Inferior parietal cortex (tissue), 1 donor: ENCODE measurements around the gene ENAH.
"Not testable (repeated sequence)": the region's sequence is repeated elsewhere in the genome, so short reads cannot be mapped to it uniquely, and the experiment has no call there.

Experiments
- DNase-seq: peaks from one replicate; pipeline ENCODE4 v3.0.0-alpha.2; 2016; ENCODE audit errors: extremely low spot score

Gene ENAH

GRCh38 chr1:225650179-225650578 is 2.7 kb downstream of the ENAH start:
- no peak for DNase-seq

DNA sequence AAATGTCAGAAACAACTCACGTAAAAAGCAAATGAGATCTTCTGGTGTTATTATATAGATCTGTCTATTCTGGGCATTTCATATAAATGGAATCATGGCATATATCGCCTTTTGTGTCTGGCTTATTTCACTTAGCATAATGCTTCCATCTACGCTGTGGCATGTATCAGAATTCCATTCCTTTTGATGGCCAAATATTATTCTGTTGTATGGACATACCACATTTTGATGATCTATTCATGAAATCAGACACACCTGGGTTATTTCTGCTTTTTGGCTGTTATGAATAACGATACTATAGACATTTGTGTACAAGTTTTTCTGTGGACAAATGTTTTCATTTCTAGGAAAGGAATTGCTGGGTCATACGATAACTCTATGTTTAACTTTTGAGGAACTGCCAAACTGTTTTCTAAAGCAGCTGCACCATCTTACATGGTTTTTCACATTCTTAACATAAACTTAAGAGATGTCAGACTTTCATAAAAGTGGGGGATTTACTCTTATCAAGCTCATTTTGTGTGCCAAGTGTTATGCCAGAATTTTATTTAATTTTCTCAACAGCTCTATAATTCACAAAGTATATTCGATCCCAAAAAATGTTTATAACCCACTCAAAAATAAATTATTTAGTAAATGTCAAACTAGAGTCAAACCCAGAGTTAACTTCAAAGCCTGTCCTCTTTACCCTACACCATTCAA is 7.6 kb downstream of the ENAH start:
- DNase-seq = no peak

- no peak for DNase-seq
These were observed 8.3 kb downstream of the ENAH start for GRCh38 chr1:225644666-225645065.

- no peak for DNase-seq
These were observed 10.7 kb downstream of the ENAH start for GRCh38 chr1:225642177-225642576.

DNA sequence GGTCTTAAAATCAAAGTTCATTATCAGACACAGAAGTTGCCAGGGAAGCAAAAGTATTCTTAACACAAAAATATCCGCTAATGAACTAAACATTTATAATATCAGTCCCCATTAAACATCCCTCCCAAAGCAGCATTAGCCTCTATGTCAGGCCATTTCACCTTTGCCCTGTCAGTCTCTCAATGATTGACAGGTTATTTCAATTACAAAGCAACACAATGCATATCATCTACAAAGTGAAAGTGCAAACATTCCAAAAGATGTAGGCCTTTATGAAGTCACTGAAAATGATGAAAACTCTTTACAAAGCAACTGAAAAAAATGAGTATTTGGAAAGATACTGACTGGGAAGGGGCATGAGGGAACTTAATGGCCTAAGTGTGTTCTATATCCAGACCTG is 14.1 kb downstream of the ENAH start:
- DNase-seq = no peak

- DNase-seq = no peak
These were observed 15.2 kb downstream of the ENAH start for GRCh38 chr1:225637651-225638199.

DNA sequence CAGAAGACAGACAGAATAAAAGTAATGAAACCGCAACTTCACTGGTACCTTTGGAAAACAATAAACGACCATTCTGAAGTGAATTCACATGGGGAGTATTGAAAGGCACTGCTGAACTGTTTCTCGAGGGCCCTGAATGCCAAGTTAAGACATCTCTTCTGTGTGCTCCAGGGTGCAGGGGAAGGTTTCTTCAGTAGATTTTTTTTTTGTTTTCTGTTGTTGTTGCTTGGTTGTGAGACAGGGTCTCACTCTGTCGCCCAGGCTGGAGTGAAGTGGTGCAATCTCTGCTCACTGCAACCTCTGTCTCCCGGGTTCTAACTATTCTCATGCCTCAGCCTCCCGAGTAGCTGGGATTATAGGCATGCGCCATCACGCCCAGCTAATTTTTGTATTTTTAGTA is 15.9 kb downstream of the ENAH start:
- DNase-seq = not testable (repeated sequence)

DNA sequence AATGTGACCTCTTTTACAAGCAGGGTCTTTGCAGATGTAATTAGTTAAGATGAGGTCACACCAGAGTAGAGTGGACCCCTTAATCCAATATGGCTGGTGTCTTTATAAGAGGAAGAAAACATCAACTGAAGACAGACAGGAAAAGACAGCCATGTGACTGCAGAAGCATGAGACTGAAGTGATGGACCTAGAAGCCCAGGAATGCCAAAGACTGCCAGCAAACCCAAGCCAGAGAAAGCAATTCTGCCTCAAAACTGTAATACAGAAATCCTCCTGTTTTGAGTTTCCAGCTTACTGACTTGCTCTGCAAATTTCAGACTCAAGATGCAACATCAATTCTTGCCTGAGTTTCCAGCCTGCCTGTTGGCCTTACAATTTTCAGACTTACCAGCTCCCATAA is 17.3 kb downstream of the ENAH start:
- no peak for DNase-seq

DNA sequence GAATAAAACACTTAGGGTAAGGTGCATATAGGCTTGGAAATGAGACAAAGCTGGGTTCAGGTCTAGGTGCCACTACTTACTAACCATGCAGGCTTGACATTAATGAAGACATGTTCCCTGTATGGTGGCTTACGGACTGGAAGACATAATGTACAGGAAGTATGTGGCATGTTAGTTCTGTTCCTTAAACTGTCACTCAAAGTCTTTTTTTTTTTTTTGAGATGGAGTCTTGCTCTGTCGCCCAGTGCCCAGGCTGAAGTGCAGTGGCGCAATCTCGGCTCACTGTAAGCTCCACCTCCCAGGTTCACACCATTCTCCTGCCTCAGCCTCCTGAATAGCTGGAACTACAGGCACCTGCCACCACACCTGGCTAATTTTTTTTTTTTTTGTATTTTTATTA is 20.1 kb downstream of the ENAH start:
- DNase-seq = not testable (repeated sequence)

- no peak for DNase-seq
These were observed 21.8 kb downstream of the ENAH start for GRCh38 chr1:225631021-225631663.

DNA sequence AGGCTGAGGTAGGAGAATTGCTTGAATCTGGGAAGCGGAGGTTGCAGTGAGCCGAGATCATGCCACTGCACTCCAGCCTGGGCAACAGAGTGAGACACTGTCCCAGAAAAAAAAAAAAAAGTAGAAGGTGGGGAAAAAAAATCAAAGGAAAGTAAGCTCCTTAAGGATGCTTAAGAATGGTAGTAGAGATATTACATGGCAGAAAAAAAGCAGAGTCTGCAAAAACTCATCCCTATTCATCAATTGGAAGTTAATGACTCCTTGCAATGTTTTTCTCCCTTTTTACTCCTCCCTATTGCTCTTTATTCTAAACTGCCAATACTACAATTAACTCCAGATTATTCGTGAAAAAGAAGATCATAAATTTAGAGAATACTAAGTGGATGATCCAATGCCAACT is 23.4 kb downstream of the ENAH start:
- no peak for DNase-seq

DNA sequence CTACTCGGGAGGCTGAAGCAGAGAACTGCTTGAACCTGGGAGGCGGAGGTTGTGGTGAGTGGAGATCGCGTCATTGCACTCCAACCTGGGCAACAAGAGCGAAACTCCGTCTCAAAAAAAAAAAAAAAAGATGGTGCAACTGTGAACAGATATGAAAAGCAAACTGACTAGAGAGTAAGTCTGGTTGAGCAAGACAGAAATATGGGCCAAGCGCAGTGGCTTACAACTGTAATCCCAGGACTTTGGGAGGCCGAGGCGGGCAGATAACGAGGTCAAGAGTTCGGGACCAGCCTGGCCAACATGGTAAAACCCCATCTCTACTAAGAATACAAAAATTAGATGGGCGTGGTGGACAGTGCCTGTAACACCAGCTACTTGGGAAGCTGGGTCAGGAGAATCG is 24.1 kb downstream of the ENAH start:
- not testable (repeated sequence) for DNase-seq

- no peak for DNase-seq
These were observed 25.5 kb downstream of the ENAH start for GRCh38 chr1:225627304-225627947.

DNA sequence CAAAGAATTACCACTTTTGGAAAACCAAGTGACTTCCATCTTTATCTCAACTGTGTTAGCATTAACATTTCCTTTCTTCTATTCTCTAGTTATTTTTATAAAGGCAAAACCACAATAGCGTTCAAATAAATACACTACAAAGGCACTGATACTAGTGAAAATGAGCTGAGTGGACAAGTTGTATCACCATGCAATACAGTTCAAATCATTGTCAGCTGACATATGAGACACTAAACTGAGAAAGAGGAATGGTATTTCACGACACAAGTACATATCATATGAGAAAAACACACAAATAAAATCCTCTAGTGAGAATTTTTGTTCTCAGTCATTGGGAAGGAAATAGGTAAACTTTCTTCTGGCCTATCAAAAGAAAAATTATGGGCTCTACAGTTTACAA is 26.2 kb downstream of the ENAH start:
- no peak for DNase-seq

GRCh38 chr1:225617956-225618355 is 35.0 kb downstream of the ENAH start:
- no peak for DNase-seq

DNA sequence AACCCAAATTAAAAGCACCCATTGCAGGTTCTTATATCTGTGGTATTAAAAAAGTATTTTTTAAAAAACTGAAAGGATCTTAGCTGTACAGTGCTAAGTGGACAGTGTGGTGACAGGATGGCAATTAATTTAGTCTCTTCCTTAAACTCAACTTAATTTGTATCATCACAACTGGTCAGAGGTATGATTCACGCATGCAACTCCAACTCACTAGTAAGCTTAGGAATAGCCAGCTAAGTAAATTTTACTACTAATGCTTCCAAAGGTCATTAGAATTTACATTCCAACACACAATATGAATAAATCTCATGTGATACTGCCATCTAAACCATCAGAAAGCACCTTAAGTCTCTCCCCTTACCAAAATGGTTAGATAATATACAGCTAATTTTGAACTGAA is 35.4 kb downstream of the ENAH start:
- no peak for DNase-seq

- not testable (repeated sequence) for DNase-seq
These were observed 37.5 kb downstream of the ENAH start for GRCh38 chr1:225615403-225615790.

- DNase-seq = no peak
These were observed 39.9 kb downstream of the ENAH start for GRCh38 chr1:225613006-225613405.

- no peak for DNase-seq
These were observed 40.6 kb downstream of the ENAH start for GRCh38 chr1:225612287-225612686.

GRCh38 chr1:225611537-225612223 is 41.2 kb downstream of the ENAH start:
- DNase-seq = no peak

GRCh38 chr1:225610539-225610938 is 42.4 kb downstream of the ENAH start:
- no peak for DNase-seq
